PC-9 (cell line): ENCODE measurements around the gene PPP2R2B.

ENCODE experiments used
- CTCF ChIP-seq: fragments of 200-600 bp; sonication (generic); conservative IDR thresholded peaks from 2 replicates; pipeline ENCODE4 v1.6.1; 2017; ENCODE audit warnings: mixed run types, antibody characterized with exemption, mild to moderate bottlenecking, moderate library complexity
- EZH2 ChIP-seq: fragments of 200-600 bp; sonication (generic); IDR thresholded peaks from 2 replicates; pipeline ENCODE4 v1.8.0; 2017; ENCODE audit warnings: antibody characterized with exemption, low read depth

GRCh38 chr5:146660376-146660960 is 218.1 kb downstream of the PPP2R2B start:
- TF ChIP-seq CTCF (no peak), EZH2 (no peak)
